Activated T-cell treated with anti-CD3 and anti-CD28 coated beads, Interleukin-2, amount 50 U/mL, for 48 hours (primary cell): ENCODE measurements around the gene NELFB.
A peak's percentile ranks its signal among the peaks of the same experiment; 100 is the strongest.

Experiments used
- DNase-seq, 2 experiments: peaks; one replicate each; pipeline ENCODE4 v3.0.0-alpha.2; 2020

NELFB gene

GRCh38 chr9:137268538-137269201 lies 13.5 kb downstream of the NELFB start:
- DNase-seq, result no peak

DNA sequence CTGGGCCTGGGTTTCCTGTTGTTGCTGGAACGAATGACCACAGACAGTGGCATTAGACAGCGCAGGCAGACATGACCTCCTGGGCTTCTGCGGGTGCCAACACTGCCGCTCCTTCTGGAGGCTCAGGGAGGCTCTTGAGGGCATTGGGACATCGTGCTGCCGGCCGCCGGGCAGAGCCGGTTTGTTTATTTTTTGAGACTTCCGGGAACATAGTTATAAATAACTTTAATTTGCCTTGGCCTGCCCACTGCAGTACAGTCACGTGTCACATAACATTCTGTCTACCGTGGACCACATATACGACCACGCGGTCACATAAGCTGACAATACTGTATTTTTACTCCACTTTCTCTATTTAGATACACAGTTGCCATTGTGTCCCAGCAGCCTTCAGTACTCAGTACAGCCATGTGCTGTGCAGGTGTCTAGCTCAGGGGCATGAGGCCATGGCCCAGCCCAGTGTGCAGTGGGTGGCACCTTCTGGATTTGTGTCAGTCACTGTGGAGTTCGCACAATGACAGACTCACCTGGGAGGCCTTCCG lies 14.2 kb downstream of the NELFB start:
- DNase-seq, result no peak

- DNase-seq, result peak in 1 of 2 experiments; percentile 47
These were observed 16.0 kb downstream of the NELFB start for GRCh38 chr9:137270929-137271695.

DNA sequence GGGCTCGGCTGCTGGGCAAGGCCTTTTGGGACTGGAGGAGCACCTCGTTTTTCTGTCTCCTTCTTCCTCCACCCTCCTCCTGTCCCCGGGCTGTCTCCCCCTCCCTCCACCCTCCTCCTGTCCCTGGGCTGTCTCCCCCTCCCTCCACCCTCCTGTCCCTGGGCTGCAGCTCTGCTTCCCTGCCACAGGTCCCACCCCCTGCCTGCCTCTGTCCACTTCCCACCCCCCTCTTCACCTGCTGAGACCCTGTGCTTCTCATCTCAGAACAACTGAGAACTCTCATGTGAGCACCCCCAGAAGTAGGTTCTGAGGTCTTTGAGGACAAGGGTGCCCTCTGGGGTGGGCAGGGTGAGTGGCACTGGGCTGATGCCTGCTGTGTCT lies 16.6 kb downstream of the NELFB start:
- DNase-seq, result no peak

- no peak for DNase-seq
These were observed 17.3 kb downstream of the NELFB start for GRCh38 chr9:137272241-137273094.

DNA sequence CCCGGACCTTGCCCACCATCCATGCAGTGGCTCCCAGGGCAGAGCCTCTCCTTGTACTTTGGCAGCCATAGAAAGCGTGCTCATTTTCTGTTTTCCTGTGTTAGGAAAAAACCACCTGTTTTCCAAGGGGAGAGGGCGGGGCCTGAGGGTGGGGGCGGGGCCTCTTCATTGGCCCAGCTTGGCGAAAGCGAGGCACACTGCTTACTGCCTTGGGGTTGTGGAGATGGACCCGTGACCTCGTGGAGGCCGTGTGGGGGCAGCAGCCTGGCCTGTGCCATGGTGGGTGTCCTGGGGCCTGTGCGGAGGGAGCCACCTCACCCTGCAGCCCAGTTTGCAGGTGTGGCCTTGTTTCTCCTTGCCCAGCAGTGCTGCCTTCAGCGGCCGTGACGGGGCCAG lies 18.0 kb downstream of the NELFB start:
- no peak for DNase-seq

- no peak for DNase-seq
These were observed 18.6 kb downstream of the NELFB start for GRCh38 chr9:137273611-137274320.

- DNase-seq, result no peak
These were observed 20.1 kb downstream of the NELFB start for GRCh38 chr9:137275203-137275587.

DNA sequence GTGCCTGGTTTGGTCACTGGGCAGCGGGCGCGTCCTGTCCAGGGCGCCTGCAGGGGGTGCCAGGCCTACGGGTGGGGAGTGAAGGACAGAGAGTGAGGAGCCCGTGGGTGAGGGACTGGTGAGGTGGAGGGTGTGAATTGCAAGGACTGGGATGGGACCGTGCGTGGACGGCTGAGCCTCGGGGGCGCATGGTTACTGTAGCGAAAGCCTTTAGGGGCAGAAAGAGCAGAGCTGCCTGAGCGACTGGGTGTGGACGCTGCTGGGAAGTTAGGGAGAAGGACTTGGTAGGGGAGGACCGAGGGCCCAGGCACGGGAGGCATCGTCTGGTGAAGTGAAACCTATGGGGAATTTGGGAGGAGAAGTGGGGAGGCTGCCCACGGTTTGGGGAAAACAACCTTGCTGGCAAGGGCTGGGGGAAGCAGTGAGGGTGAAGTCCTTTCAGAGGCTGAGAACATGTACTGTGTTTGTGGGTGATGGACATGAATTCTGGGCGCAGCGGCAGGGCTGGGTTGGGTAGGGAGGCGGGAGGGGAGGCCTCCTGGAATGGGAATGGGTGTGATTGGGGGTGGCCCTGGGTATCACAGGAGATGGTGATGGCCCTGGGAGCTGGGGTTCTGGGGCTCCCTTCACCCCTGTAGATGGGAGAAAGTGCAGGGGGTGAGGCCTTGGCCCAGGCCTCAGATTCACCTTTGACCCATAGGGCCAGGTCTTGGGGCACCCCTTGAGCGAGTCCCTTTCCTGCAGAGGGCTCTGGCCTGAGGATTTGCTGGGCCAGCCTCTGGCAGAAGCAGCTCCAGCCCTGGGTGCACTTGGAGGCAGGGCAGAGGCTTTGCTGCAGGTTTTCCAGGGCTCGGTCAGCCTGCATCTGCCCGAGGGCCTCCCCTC lies 20.7 kb downstream of the NELFB start:
- DNase-seq, result peak in 1 of 2 experiments; percentile 26

- peak in 1 of 2 experiments; percentile 25 for DNase-seq
These were observed 21.6 kb downstream of the NELFB start for GRCh38 chr9:137276473-137277328.

DNA sequence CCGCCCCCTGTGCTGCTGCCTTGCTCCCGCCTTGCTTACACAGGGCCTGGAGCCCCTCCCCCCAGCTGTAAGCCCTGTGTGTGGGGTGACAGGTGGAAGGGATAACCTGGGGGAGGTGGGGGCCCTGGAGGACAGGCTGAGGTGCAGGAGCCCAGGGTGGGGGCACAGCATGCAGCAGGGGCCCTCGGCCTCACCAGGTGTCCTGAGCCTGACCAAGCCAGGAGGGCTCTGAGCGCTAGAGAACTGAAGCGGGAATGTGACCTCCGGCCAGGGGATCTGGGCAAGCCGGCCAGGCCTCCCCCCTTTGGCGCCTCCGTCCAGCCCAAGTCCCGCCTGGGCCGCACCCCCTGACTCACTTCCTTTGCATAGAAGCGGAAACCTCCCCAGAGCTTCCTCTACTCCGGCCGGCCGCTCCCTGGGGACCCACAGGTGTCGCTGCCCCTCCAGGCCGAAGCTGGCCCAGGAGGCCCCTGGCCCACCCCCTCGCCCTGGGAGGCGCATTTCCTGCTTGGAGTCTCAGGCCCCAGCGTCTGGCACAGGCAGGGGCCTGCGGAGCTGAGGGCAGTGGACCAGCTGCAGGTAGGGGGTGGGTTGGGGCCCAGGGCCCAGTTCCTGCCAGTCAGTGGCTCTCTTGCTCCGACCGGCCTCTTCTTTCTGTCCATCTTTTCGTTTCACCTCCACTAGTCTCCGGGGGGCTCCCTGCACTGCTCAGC lies 22.4 kb downstream of the NELFB start, which contains the start of gene TOR4A:
Gene TOR4A, plus strand, starts transcription at position 398 of the 713 bp plus-strand sequence. CDS start 964 bp downstream, outside the sequence.
- DNase-seq, result peak; percentile 65 to 72

GRCh38 chr9:137278061-137278701 lies 23.1 kb downstream of the NELFB start:
- DNase-seq, result no peak

DNA sequence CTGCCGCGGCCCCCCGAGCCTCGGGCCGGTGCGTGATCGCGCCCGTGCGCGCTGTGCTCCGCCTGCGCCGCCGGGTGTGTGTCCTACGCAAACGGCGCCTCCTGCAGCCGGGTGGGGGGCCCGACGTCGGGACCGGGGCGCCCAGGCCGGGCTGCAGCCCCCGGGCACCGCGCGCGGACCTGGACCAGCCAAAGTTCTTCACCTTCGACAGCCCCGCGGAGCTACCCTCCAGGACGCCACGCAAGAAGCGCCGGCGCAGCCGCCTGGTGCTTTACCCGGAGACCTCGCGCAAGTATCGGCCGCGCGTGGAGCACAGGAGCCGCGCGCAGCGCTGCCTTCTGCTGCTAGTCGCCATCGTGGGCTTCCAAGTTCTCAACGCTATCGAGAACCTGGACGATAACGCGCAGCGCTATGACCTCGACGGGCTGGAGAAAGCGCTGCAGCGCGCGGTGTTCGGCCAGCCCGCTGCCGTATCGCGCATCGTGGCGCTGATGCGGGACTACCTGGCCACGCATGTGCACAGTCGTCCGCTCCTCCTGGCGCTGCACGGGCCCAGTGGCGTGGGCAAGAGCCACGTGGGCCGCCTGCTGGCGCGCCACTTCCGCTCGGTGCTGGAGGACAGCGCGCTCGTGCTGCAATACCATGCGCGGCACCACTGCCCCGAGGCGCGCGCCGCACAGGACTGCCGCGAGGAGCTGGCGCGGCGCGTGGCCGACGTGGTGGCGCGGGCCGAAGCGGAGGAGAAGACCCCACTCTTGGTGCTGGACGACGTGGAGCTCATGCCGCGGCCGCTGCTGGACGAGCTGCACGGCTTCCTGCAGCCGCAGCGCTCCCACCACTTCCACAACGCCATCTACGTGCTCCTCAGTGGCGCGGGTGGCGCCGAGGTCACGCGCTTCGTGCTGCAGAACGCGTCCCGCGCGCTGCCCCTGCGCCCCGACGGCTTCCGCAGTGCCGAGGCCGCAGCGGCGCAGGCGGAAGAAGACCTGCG lies 23.9 kb downstream of the NELFB start:
- no peak for DNase-seq

DNA sequence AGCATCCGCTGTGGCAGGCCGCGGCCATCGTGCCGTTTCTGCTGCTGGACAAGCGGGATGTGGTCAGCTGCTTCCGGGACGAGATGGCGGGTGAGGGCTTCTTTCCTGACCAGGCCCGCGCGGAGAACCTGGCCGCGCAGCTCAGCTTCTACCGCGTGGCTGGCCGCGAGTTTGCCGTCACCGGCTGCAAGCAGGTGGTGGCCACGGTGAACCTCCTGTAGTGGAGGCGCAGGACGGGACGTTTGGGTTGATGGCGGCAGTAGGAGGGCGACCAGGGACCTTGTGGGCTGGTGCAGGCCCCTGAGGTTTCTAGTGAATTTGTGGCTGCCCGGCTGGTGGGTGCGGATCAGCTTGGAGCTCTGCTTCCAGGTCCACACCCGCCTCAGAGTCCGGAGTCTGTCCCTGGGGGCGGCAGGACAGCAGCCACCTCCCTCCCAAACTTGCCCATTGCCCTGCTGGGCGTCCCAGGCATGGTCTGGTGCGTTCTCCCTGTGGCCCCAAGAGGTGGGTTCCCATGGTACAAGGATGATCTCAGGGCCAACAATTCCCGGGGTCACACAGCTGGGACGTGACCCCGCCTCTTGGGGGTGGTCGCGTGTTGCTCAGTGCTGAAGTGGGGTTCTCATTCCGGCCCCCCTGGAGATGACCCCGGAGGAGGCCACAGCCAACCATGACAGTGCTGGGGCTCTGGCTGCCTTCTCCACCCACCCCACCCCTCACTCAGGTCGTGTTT lies 24.8 kb downstream of the NELFB start:
- DNase-seq, result no peak

DNA sequence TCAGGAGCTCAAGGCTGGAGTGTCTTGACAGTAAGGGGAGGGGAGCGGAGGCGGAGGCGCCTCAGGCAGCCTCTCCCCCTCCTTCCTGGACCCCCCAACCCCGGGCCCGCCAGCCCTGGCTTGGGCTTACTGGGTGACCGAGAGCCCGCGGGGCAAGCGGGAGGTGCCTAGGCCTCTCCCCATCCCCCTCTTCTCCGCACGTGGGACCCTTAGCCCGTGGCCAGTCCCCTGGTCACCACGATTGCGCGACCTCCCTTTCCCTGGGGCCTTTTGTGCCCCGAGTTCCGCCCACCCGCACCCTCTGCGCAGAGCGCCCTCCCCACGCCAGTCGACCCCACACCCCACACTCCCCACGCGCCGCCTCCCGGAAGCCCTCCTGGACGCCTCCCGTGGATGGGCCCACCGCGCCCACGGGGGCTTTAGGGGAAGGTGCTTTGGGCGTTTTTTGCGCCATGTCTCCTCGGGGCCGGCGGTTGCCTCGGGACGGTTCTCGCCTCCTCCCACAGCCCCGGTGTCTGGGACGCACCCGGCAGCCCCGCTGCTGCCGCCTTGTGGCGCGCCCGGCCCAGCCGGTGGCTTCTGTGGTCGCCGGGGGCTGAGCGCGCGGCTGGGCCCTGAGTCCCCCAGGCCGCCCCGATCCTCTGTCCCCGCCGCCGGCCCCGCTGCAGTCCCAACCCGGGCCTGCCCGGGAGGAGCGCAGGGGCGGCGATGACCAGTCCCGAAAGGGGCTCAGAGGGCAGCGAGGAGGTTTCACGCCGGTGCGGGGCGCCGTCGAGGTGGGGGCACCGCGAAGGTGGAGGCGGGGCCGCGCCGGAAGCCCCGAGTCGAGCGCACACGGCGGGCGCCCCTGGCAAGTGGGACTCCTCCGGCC lies 25.6 kb downstream of the NELFB start:
- no peak for DNase-seq
